HAP-1 (cell line): ENCODE measurements around the gene ADAMTS15.

Experiments used
- DNase-seq, 2 experiments: peaks; one replicate each; pipeline ENCODE4 v3.0.0-alpha.2; 2016 to 2020; ENCODE audit warnings: low spot score in 2 of 2
- H3K27me3 ChIP-seq: fragments of 250-450 bp; sonication (Bioruptor Pico); 2 replicates; pipeline ENCODE4 v1.5.1; 2020; ENCODE audit warnings: low read depth, mild to moderate bottlenecking, moderate library complexity
- H3K36me3 ChIP-seq: fragments of 250-450 bp; sonication (Bioruptor Pico); replicated peaks from 2 replicates; pipeline ENCODE4 v1.5.1; 2020; ENCODE audit warnings: mild to moderate bottlenecking
- H3K4me1 ChIP-seq: fragments of 250-450 bp; sonication (Bioruptor Pico); 2 replicates; pipeline ENCODE4 v1.5.1; 2020; ENCODE audit warnings: mild to moderate bottlenecking
- H3K4me3 ChIP-seq: fragments of 250-450 bp; sonication (Bioruptor Pico); 2 replicates; pipeline ENCODE4 v1.5.1; 2020; ENCODE audit warnings: mild to moderate bottlenecking, moderate library complexity
- H3K9me3 ChIP-seq: fragments of 250-450 bp; sonication (Bioruptor Pico); 2 replicates; pipeline ENCODE4 v1.5.1; 2020; ENCODE audit warnings: mild to moderate bottlenecking, moderate library complexity
- in situ Hi-C: fragments of 300-500 bp; cut with MboI; formaldehyde crosslinking; loops from 3 replicates; pipeline ENCODE4 v1.14.3; 2020; ENCODE audit warnings: low sequenced_read_pairs, inconsistent platforms, mixed read lengths

ADAMTS15 gene

GRCh38 chr11:130467116-130467900 lies 18.9 kb downstream of the ADAMTS15 start:
- Histone ChIP-seq H3K4me1 (no peaks in the 10 kb centered on the region), H3K9me3 (no peaks in the 10 kb centered on the region), H3K36me3 (no peaks in the 10 kb centered on the region), H3K27me3 (no peaks in the 10 kb centered on the region), H3K4me3 (no peak overlapping the region)
- in situ Hi-C loops = no loop called here
- no peak for DNase-seq

- H3K4me1 ChIP-seq = no peaks in the 10 kb centered on the region
- no peak overlapping the region for H3K4me3 ChIP-seq
- no peak for DNase-seq
- in situ Hi-C loops = no loop called here
- no peaks in the 10 kb centered on the region for H3K36me3 ChIP-seq
- H3K9me3 ChIP-seq = no peaks in the 10 kb centered on the region
- no peaks in the 10 kb centered on the region for H3K27me3 ChIP-seq
Observed at GRCh38 chr11:130469181-130469580, 20.7 kb downstream of the ADAMTS15 start.

GRCh38 chr11:130470832-130471706 lies 22.6 kb downstream of the ADAMTS15 start:
- H3K4me3 ChIP-seq = no peak overlapping the region
- no peaks in the 10 kb centered on the region for H3K4me1 ChIP-seq
- H3K27me3 ChIP-seq = no peaks in the 10 kb centered on the region
- no peak for DNase-seq
- in situ Hi-C loops = no loop called here
- no peaks in the 10 kb centered on the region for H3K36me3 ChIP-seq
- no peaks in the 10 kb centered on the region for H3K9me3 ChIP-seq

GRCh38 chr11:130471731-130472433 lies 23.4 kb downstream of the ADAMTS15 start:
- in situ Hi-C loops = no loop called here
- H3K27me3 ChIP-seq = no peaks in the 10 kb centered on the region
- no peaks in the 10 kb centered on the region for H3K9me3 ChIP-seq
- no peaks in the 10 kb centered on the region for H3K36me3 ChIP-seq
- no peak for DNase-seq
- H3K4me1 ChIP-seq = no peaks in the 10 kb centered on the region
- H3K4me3 ChIP-seq = no peak overlapping the region

GRCh38 chr11:130472434-130472961 lies 24.1 kb downstream of the ADAMTS15 start:
- Histone ChIP-seq H3K4me3 (no peak overlapping the region), H3K4me1 (no peaks in the 10 kb centered on the region), H3K9me3 (no peaks in the 10 kb centered on the region), H3K27me3 (no peaks in the 10 kb centered on the region), H3K36me3 (no peaks in the 10 kb centered on the region)
- in situ Hi-C loops = no loop called here
- no peak for DNase-seq

GRCh38 chr11:130473056-130473794 lies 24.8 kb downstream of the ADAMTS15 start:
- in situ Hi-C loops = no loop called here
- DNase-seq = no peak
- no peaks in the 10 kb centered on the region for H3K36me3 ChIP-seq
- H3K27me3 ChIP-seq = no peaks in the 10 kb centered on the region
- no peak overlapping the region for H3K4me3 ChIP-seq
- H3K9me3 ChIP-seq = no peaks in the 10 kb centered on the region
- H3K4me1 ChIP-seq = no peaks in the 10 kb centered on the region

GRCh38 chr11:130473795-130474377 lies 25.4 kb downstream of the ADAMTS15 start:
- Histone ChIP-seq H3K4me1 (no peaks in the 10 kb centered on the region), H3K4me3 (no peak overlapping the region), H3K36me3 (no peaks in the 10 kb centered on the region), H3K9me3 (no peaks in the 10 kb centered on the region), H3K27me3 (no peaks in the 10 kb centered on the region)
- in situ Hi-C loops = no loop called here
- DNase-seq = no peak

GRCh38 chr11:130474637-130475400 lies 26.4 kb downstream of the ADAMTS15 start:
- Histone ChIP-seq H3K36me3 (no peaks in the 10 kb centered on the region), H3K9me3 (no peaks in the 10 kb centered on the region), H3K27me3 (no peaks in the 10 kb centered on the region), H3K4me3 (no peak overlapping the region), H3K4me1 (no peaks in the 10 kb centered on the region)
- in situ Hi-C loops = no loop called here
- DNase-seq = no peak

GRCh38 chr11:130475426-130476053 lies 27.1 kb downstream of the ADAMTS15 start:
- H3K27me3 ChIP-seq = no peaks in the 10 kb centered on the region
- no peak for DNase-seq
- no peaks in the 10 kb centered on the region for H3K4me1 ChIP-seq
- no peaks in the 10 kb centered on the region for H3K9me3 ChIP-seq
- no peak overlapping the region for H3K4me3 ChIP-seq
- in situ Hi-C loops = no loop called here
- no peaks in the 10 kb centered on the region for H3K36me3 ChIP-seq

GRCh38 chr11:130476200-130476921 lies 27.9 kb downstream of the ADAMTS15 start:
- H3K27me3 ChIP-seq = no peaks in the 10 kb centered on the region
- H3K36me3 ChIP-seq = no peaks in the 10 kb centered on the region
- H3K4me1 ChIP-seq = no peaks in the 10 kb centered on the region
- H3K9me3 ChIP-seq = no peaks in the 10 kb centered on the region
- no peak overlapping the region for H3K4me3 ChIP-seq
- in situ Hi-C loops = no loop called here
- DNase-seq = no peak

GRCh38 chr11:130476922-130477491 lies 28.6 kb downstream of the ADAMTS15 start:
- Histone ChIP-seq H3K9me3 (no peaks in the 10 kb centered on the region), H3K4me1 (no peaks in the 10 kb centered on the region), H3K36me3 (no peaks in the 10 kb centered on the region), H3K4me3 (no peak overlapping the region), H3K27me3 (no peaks in the 10 kb centered on the region)
- in situ Hi-C loops = no loop called here
- DNase-seq = no peak
